HEK293 (cell line): ENCODE data around the gene RTCA.

ENCODE experiments used
- CTCF ChIP-seq: fragments of 450-650 bp; formaldehyde crosslinking; IDR thresholded peaks from 2 replicates; pipeline ENCODE4 v1.5.1; 2016; ENCODE audit warnings: missing biosample characterization, missing genetic modification characterization
- HOXA7 ChIP-seq: sonication (generic); formaldehyde crosslinking; IDR thresholded peaks from 2 replicates; pipeline ENCODE4 v1.8.1; 2022; ENCODE audit warnings: missing genetic modification reagents, borderline replicate concordance
- MYNN ChIP-seq: fragments of 450-650 bp; formaldehyde crosslinking; IDR thresholded peaks from 2 replicates; pipeline ENCODE4 v1.5.1; 2016; ENCODE audit warnings: missing biosample characterization, missing genetic modification characterization, borderline replicate concordance
- ZBTB49 ChIP-seq: fragments of 450-650 bp; formaldehyde crosslinking; IDR thresholded peaks from 2 replicates; pipeline ENCODE4 v1.5.1; 2016; ENCODE audit warnings: missing biosample characterization, missing genetic modification characterization, low read depth
- ZNF266 ChIP-seq: fragments of 450-650 bp; formaldehyde crosslinking; IDR thresholded peaks from 2 replicates; pipeline ENCODE4 v1.5.1; 2016; ENCODE audit warnings: missing biosample characterization, missing genetic modification characterization, low read depth
- ZNF670 ChIP-seq: fragments of 450-650 bp; formaldehyde crosslinking; IDR thresholded peaks from 2 replicates; pipeline ENCODE4 v1.5.1; 2016; ENCODE audit warnings: missing biosample characterization, missing genetic modification characterization, low read depth
- TF ChIP-seq, protein P1 (sequence below): fragments of 450-650 bp; formaldehyde crosslinking; IDR thresholded peaks from 2 replicates; pipeline ENCODE4 v1.5.1; 2016; ENCODE audit warnings: missing biosample characterization, missing genetic modification characterization, low read depth

GRCh38 chr1:100287162-100287561 is 21.1 kb downstream of the RTCA start:
- no peak for TF ChIP-seq ZBTB49 (tag by site-specific recombination)
- TF ChIP-seq ZNF266 (tag by site-specific recombination), result no peak
- TF ChIP-seq CTCF (tag by site-specific recombination), result no peak
- TF ChIP-seq HOXA7 (CRISPR knock-in tag), result no peak
- TF ChIP-seq MYNN (tag by site-specific recombination), result no peak
- no peak for TF ChIP-seq ZNF670
- TF ChIP-seq, protein P1, sequence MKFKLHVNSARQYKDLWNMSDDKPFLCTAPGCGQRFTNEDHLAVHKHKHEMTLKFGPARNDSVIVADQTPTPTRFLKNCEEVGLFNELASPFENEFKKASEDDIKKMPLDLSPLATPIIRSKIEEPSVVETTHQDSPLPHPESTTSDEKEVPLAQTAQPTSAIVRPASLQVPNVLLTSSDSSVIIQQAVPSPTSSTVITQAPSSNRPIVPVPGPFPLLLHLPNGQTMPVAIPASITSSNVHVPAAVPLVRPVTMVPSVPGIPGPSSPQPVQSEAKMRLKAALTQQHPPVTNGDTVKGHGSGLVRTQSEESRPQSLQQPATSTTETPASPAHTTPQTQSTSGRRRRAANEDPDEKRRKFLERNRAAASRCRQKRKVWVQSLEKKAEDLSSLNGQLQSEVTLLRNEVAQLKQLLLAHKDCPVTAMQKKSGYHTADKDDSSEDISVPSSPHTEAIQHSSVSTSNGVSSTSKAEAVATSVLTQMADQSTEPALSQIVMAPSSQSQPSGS (tag by site-specific recombination), result no peak
